Thyroid gland (tissue), 4 donors: ENCODE measurements around the gene SPAG17.

Experiments
- POLR2A ChIP-seq, 2 donors: fragments of 450-650 bp; IDR thresholded peaks; one replicate each; pipeline ENCODE4 v1.6.1; 2017; ENCODE audit warnings: antibody characterized with exemption in 2 of 2, mild to moderate bottlenecking in 2 of 2, moderate library complexity in 1 of 2
- TF ChIP-seq, protein P1 (sequence below), 6 experiments: fragments of 200-600 bp in 3 of 6; fragments of 450-650 bp in 3 of 6; sonication (generic) in 3 of 6; IDR thresholded peaks; one replicate each; pipeline ENCODE4 v1.5.1; 2016 to 2019; ENCODE audit warnings: antibody characterized with exemption in 6 of 6, mild to moderate bottlenecking in 2 of 6, inconsistent platforms in 1 of 6, moderate library complexity in 1 of 6

GRCh38 chr1:118110580-118110979 lies 74.4 kb downstream of the SPAG17 start:
- no peak for TF ChIP-seq POLR2A (IDR thresholded peaks at IDR 0.05)
- TF ChIP-seq, protein P1, sequence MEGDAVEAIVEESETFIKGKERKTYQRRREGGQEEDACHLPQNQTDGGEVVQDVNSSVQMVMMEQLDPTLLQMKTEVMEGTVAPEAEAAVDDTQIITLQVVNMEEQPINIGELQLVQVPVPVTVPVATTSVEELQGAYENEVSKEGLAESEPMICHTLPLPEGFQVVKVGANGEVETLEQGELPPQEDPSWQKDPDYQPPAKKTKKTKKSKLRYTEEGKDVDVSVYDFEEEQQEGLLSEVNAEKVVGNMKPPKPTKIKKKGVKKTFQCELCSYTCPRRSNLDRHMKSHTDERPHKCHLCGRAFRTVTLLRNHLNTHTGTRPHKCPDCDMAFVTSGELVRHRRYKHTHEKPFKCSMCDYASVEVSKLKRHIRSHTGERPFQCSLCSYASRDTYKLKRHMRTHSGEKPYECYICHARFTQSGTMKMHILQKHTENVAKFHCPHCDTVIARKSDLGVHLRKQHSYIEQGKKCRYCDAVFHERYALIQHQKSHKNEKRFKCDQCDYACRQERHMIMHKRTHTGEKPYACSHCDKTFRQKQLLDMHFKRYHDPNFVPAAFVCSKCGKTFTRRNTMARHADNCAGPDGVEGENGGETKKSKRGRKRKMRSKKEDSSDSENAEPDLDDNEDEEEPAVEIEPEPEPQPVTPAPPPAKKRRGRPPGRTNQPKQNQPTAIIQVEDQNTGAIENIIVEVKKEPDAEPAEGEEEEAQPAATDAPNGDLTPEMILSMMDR (IDR thresholded peaks at IDR 0.05), result no peak
